Measurements from ENCODE around the gene CCDC122. TPM values are rescaled to one million over a fixed set of nuclear protein-coding genes. Genes with fewer than 3 reads are reported as not detected.

Gene CCDC122
- total RNA-seq (1 to 10 TPM; 6.1 to 6.7 TPM), polyA plus RNA-seq (1 to 10 TPM in 2 of 3 donors, under 1 TPM in 1; 0.97 to 3.3 (median 1.5) TPM), total RNA-seq (0.50 to 6.4 (median 3.4) reads per million in 6 experiments)

DNA sequence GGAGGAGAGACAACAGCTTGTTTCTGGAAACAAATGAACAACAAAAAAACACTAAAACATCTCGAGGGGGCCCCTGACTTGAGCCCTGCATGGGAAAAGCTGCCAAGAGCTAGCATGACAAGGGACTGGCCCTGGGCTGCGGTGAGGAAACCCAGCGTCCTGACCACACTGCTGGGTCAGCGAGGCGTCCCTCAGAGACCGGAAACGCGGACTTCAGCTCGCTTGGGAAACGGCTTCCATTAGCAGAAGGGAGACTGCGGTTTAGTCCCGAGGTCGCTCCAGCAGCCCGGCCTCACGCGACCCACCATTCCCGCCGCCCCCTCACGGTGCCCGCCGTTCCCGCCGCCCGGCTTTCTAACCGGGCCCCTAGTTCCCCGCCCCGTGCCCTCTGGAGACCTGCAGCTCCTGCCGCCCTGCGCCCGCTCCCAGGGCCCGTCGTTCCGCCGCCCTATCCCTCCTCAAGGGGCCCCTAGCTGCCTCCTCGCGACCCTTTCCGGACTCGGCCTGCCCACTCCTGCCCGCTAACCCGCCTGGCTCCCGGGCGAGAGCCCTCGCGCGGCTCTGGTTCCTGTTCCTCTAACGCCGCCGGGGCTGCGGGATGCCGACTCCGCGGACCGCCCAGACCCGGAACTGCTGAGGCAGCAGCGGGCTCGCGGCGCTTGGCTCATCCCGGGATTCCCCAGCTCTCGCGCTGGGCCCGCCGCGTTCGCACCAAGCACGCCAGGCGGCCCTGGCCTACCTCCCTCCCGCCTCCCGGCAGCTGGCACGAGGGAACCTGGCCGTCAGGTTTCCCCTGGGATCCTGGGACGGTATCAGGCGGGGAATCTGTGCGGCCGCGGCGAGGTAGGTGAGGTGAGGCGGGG, at the start of gene CCDC122:
Gene CCDC122, minus strand, starts transcription at position 849 of the 863 bp plus-strand sequence. CDS start 10,364 bp downstream, outside the sequence.
- POLR2A ChIA-PET = no interaction called here

GRCh38 chr13:43924549-43925245, 45.2 kb upstream of the CCDC122 start:
- Mint-ChIP-seq H3K4me1 (no peaks in the 10 kb centered on the region), H3K27me3 (peaks cover 3 to 19% (median 10%) of the 10 kb centered on the region in 5 donors), H3K4me3 (no peak overlapping the region), H3K36me3 (no peaks in the 10 kb centered on the region), H3K27ac (no peak overlapping the region), H3K9me3 (no peaks in the 10 kb centered on the region)
- POLR2A ChIA-PET = no interaction called here
- DNase-seq (no peak), ATAC-seq (no peak)

More for the DNA sequence above, at the start of gene CCDC122:
- no peaks in the 10 kb centered on the region for H3K27me3 Mint-ChIP-seq
- no peaks in the 10 kb centered on the region for H3K9me3 Mint-ChIP-seq
- DNase-seq = peak; percentile 55 to 78 (median 67)
- H3K27ac Mint-ChIP-seq = peak within 1 kb of the TSS; percentile 84 to 93 (median 91)
- H3K4me3 Mint-ChIP-seq = peak within 1 kb of the TSS; percentile 87 to 90 (median 88)
- no peaks in the 10 kb centered on the region for H3K36me3 Mint-ChIP-seq
- H3K4me1 Mint-ChIP-seq = peaks cover 7 to 25% (median 22%) of the 10 kb centered on the region in 4 donors
- peak; percentile 87 to 89 for ATAC-seq

DNA sequence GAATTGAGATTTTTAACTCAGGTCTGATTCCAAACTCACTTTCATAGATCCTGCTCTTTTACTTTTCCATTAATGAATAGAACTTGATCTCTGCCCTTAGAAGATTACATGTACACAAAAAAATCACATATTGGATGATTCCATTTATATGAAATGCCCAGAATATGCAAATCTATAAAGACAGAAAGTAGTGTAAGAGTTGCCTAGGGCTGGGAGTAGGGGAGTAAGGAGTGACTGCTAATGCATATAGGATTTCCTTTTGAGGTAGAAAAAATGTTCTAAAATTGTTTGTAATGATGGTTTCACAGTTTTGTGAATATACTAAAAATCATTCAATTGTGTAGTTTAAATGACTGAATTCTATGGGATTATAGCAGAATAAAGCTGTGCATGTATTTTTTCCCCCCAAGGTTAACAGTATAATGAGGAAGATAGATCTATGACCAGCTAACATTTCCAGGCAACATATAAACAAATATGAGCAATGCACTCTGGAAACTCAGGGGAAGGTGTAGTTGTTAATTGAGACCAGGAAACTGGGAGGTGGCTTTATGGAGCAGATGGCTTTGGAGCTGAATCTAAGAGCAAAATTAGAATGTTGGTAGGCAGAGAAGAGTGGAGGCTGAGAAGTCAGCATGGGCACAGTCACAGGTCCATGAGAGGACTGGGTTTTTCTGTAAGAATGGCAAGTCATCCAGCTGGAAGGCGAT, 41.6 kb upstream of the CCDC122 start:
- DNase-seq = no peak
- Mint-ChIP-seq H3K27me3 (peaks cover 3 to 26% (median 10%) of the 10 kb centered on the region in 5 donors), H3K27ac (peak overlapping the region in 1 of 10 donors; percentile 35), H3K9me3 (no peaks in the 10 kb centered on the region), H3K4me1 (no peaks in the 10 kb centered on the region), H3K4me3 (no peak overlapping the region), H3K36me3 (no peaks in the 10 kb centered on the region)
- no peak for ATAC-seq
- POLR2A ChIA-PET = no interaction called here

GRCh38 chr13:43918636-43919035, 39.1 kb upstream of the CCDC122 start:
- H3K27me3 Mint-ChIP-seq = peaks cover 0 to 17% (median 1%) of the 10 kb centered on the region in 5 donors
- H3K36me3 Mint-ChIP-seq = no peaks in the 10 kb centered on the region
- H3K27ac Mint-ChIP-seq = peak overlapping the region in 1 of 10 donors; percentile 17
- POLR2A ChIA-PET = no interaction called here
- H3K9me3 Mint-ChIP-seq = no peaks in the 10 kb centered on the region
- H3K4me3 Mint-ChIP-seq = no peak overlapping the region
- no peaks in the 10 kb centered on the region for H3K4me1 Mint-ChIP-seq
- no peak for ATAC-seq
- DNase-seq = no peak

DNA sequence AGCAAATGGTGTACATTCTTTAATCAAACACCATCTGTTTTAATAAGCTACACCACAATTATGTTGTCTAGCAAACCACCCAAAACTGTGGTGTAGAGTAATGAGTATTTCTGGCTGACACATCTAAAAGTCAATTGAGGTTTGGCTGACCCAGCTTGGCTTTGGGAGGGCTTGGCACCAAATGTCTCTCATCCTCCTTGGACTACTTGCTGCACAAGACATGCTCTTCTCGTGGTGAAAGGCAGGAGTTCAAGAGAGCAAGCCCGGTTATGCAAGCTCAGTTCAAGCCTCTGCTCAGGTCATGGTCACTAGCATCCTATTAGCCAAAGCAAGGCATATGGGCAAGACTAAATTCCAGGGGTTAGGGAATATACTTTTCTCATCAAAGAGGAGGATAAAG, 37.3 kb upstream of the CCDC122 start:
- Mint-ChIP-seq H3K4me1 (no peaks in the 10 kb centered on the region), H3K27me3 (peaks cover 0 to 24% (median 5%) of the 10 kb centered on the region in 5 donors), H3K4me3 (no peak overlapping the region), H3K9me3 (no peaks in the 10 kb centered on the region), H3K27ac (no peak overlapping the region), H3K36me3 (no peaks in the 10 kb centered on the region)
- no peak for ATAC-seq
- DNase-seq = no peak
- POLR2A ChIA-PET = no interaction called here

GRCh38 chr13:43915451-43915850, 35.9 kb upstream of the CCDC122 start:
- Mint-ChIP-seq H3K4me3 (no peak overlapping the region), H3K4me1 (no peaks in the 10 kb centered on the region), H3K27ac (no peak overlapping the region), H3K36me3 (no peaks in the 10 kb centered on the region), H3K27me3 (peaks cover 0 to 19% (median 5%) of the 10 kb centered on the region in 5 donors), H3K9me3 (no peaks in the 10 kb centered on the region)
- ATAC-seq (no peak), DNase-seq (no peak)
- POLR2A ChIA-PET = no interaction called here

- DNase-seq = no peak
- Mint-ChIP-seq H3K36me3 (no peaks in the 10 kb centered on the region), H3K27ac (no peak overlapping the region), H3K9me3 (no peaks in the 10 kb centered on the region), H3K4me3 (no peak overlapping the region), H3K27me3 (peaks cover 0 to 24% (median 8%) of the 10 kb centered on the region in 5 donors), H3K4me1 (peaks cover 0 to 2% (median under 1%) of the 10 kb centered on the region in 4 donors)
- POLR2A ChIA-PET = no interaction called here
- ATAC-seq = no peak
Measured at GRCh38 chr13:43911871-43912270, 32.3 kb upstream of the CCDC122 start.

DNA sequence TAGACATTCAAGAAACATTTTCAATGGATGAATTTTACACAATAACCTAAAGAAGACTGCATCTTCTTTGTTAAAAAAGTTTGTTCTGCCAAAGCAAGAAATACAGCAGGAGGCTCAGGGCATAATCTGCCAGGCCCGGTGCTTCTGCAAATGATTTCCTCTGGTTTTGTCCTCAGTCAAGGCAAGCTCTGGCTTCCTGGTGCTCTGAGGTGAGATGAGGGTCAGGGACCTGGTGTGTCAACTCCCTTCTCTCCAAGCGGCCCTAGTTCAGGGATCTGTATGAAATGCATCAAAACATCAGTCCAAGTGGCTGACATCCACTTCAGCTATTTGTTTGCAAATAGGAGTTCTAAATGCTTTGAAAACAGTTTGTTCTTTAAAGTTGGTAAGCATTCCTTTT, 31.7 kb upstream of the CCDC122 start:
- H3K27ac Mint-ChIP-seq = no peak overlapping the region
- H3K36me3 Mint-ChIP-seq = no peaks in the 10 kb centered on the region
- H3K4me1 Mint-ChIP-seq = peaks cover 0 to 2% (median under 1%) of the 10 kb centered on the region in 4 donors
- ATAC-seq (no peak), DNase-seq (no peak)
- no peaks in the 10 kb centered on the region for H3K9me3 Mint-ChIP-seq
- peaks cover 0 to 25% (median 9%) of the 10 kb centered on the region in 5 donors for H3K27me3 Mint-ChIP-seq
- POLR2A ChIA-PET = no interaction called here
- H3K4me3 Mint-ChIP-seq = no peak overlapping the region

DNA sequence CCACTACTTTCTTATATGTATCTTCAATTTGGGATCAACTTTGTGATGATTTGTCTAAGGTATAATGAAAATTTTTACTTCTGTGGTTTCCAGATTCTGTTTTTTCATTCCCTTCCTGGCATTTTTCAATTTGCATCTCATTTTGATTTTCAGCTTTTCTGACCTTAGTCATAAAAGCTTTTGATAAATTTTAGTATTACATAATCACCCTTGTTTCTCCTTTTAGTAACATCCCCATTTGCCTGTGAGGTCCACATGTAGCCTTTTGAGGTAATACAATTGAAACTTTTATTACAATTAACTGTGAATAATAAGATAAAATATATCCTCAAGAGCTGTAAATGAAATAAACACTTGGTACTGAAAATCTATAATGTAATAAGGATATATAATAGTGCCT, 31.3 kb upstream of the CCDC122 start:
- Mint-ChIP-seq H3K4me3 (no peak overlapping the region), H3K27me3 (peaks cover 0 to 27% (median 9%) of the 10 kb centered on the region in 5 donors), H3K36me3 (no peaks in the 10 kb centered on the region), H3K9me3 (no peaks in the 10 kb centered on the region), H3K4me1 (peaks cover 0 to 2% (median under 1%) of the 10 kb centered on the region in 4 donors), H3K27ac (no peak overlapping the region)
- no peak for DNase-seq
- POLR2A ChIA-PET = no interaction called here
- no peak for ATAC-seq

DNA sequence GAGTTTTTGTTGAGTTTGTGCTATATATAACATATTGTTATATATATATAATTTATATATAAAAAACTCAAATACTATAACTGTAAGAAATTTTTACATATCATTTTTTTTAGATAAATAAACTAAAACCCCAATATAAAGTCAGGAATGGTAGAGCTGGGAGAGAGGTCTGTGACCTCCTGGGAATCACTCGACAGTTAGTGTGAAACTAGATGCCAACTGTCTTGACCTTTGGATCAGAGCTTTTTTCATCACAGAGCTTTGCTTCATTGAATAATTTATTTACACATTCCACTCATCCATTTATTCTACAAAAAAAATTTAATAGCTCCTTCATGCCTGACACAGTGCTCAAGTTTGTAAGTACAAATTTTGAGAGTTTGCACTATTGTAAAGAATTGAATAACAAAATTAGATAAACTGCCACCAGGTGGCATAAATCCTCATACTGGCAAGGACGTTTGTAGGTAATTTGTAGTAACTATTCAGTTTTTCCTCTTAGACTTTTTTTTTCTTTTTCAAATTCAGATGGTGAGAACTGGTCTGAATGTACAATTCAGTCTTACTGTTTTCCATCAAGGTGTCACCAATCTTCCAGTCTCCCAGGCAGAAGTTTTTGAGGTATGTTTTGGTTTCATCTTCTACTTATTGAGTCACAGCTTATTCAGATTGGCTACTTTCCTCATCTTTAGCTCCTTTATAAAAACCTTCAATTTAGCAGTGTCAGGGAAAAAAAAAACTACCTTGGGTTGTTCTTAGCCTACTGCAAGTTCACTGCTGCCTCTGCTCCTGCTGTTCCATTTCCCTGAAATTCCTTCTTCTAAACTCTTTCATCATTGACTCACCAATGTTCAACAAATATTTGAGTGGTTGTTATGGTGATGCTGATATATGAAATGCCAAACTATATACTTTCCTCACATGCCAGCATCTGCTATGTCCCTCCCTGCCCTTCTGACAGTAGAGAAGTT, 28.9 kb upstream of the CCDC122 start:
- DNase-seq = peak in 5 of 10 donors; percentile 4 to 41 (median 38)
- no peak overlapping the region for H3K27ac Mint-ChIP-seq
- no peaks in the 10 kb centered on the region for H3K9me3 Mint-ChIP-seq
- H3K4me1 Mint-ChIP-seq = peaks cover 0 to 2% (median under 1%) of the 10 kb centered on the region in 4 donors
- no peaks in the 10 kb centered on the region for H3K36me3 Mint-ChIP-seq
- POLR2A ChIA-PET = no interaction called here
- H3K27me3 Mint-ChIP-seq = peaks cover 0 to 32% (median 13%) of the 10 kb centered on the region in 5 donors
- ATAC-seq = no peak
- H3K4me3 Mint-ChIP-seq = no peak overlapping the region

- no peak overlapping the region for H3K27ac Mint-ChIP-seq
- H3K36me3 Mint-ChIP-seq = no peaks in the 10 kb centered on the region
- DNase-seq (peak in 6 of 10 donors; percentile 34 to 63 (median 48)), ATAC-seq (peak; percentile 66 to 72)
- no peak overlapping the region for H3K4me3 Mint-ChIP-seq
- no peaks in the 10 kb centered on the region for H3K9me3 Mint-ChIP-seq
- H3K27me3 Mint-ChIP-seq = peaks cover 0 to 25% (median 12%) of the 10 kb centered on the region in 5 donors
- H3K4me1 Mint-ChIP-seq = peaks cover 0 to 2% (median under 1%) of the 10 kb centered on the region in 4 donors
- POLR2A ChIA-PET = no interaction called here
Measured at GRCh38 chr13:43905435-43906031, 26.0 kb upstream of the CCDC122 start.
